ENCODE results near the gene RBMS2.

GRCh38 chr12:56601503-56601902 lies 79.9 kb downstream of the RBMS2 start:
- TF ChIP-seq ZNF565 (CRISPR knock-in tag; conservative IDR thresholded peaks at IDR 0.05; ENCODE audit: low read depth) = no peak
- TF ChIP-seq SNAI2 (CRISPR knock-in tag; IDR thresholded peaks at IDR 0.05) = no peak
- no peak for TF ChIP-seq OSR1 (CRISPR knock-in tag; IDR thresholded peaks at IDR 0.05)
